H1 (cell line): ENCODE measurements around the gene ACY1. TPM values are rescaled to one million over a fixed set of nuclear protein-coding genes. Genes with fewer than 3 reads are reported as not detected.

Experiments
- CREB1 ChIP-seq: IDR thresholded peaks from 2 replicates; pipeline ENCODE4 v1.6.1; 2012; ENCODE audit warnings: inconsistent platforms
- KDM4A ChIP-seq: IDR thresholded peaks from one replicate; pipeline ENCODE4 v1.7.1; 2012; ENCODE audit warnings: low read depth, mild to moderate bottlenecking, moderate library complexity, low read length, inconsistent platforms; ENCODE audit not compliant: severe bottlenecking
- POU5F1 ChIP-seq: IDR thresholded peaks from 2 replicates; pipeline ENCODE4 v1.6.1; 2011; ENCODE audit warnings: low read depth, mild to moderate bottlenecking, low read length, moderate library complexity
- SRF ChIP-seq: IDR thresholded peaks from 2 replicates; pipeline ENCODE4 v1.6.1; 2011; ENCODE audit warnings: mild to moderate bottlenecking, low read depth, low read length, moderate library complexity
- ZNF274 ChIP-seq: IDR thresholded peaks from 2 replicates; pipeline ENCODE4 v1.7.0; 2012; ENCODE audit warnings: low read length, borderline replicate concordance; ENCODE audit errors: extremely low read depth
- polyA plus RNA-seq, 7 experiments: library from polyadenylated mRNA; depleted of rRNA in 3 of 7; stranded (reverse) in 5 of 7; unstranded in 2 of 7; fragments of >200 nt in 5 of 7; fragments of 200-250 nt in 2 of 7; gene quantifications; 1 replicate in 5 of 7; 2 replicates in 1 of 7; 4 replicates in 1 of 7; pipeline versions ENCODE4 v1.2.1 to v1.2.3, GENCODE V29; 2011 to 2013; ENCODE audit warnings: missing spikeins in 2 of 7, mixed read lengths in 2 of 7
- total RNA-seq: library from RNA; stranded (reverse); fragmentation: NEBNext Ultra II Directional; extraction: Animal tissue kit (Norgen Biotek cat#: 25700); gene quantifications from 2 replicates; pipeline ENCODE4 v1.2.1, GENCODE V29; 2021
- TF ChIP-seq, protein P1 (sequence below): fragments of 300-600 bp; sonication (generic); IDR thresholded peaks from 2 replicates; pipeline ENCODE4 v1.7.1; 2012; ENCODE audit warnings: low read length, moderate library complexity, mild to moderate bottlenecking, inconsistent platforms; ENCODE audit not compliant: insufficient replicate concordance

Gene ACY1
- total and polyA plus RNA-seq, 2 of the 8 experiments (the other 6 are each of a cell fraction or from before 2014, with no cell fraction given): 48.3 to 113 TPM

DNA sequence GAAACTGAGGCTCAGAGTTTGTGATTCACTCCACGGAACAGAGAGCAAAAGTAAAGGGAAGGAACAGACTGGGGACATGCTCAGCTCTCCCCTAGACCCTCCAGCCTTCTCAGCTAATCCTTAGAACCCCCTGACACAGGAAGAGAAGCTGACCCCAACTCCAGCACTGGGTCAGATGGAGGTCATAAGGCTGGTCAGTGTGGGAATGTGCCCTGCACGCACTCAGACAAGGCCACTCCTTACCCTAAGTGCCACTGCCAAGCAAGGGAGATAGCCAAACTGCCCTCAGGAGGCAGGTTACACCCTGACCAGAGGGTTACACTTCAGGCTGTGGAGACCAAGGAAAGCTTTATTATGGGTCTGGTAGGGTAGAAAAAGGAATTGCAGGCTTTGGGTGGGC is 11.2 kb downstream of the ACY1 start (continued):
- TF ChIP-seq, protein P1, sequence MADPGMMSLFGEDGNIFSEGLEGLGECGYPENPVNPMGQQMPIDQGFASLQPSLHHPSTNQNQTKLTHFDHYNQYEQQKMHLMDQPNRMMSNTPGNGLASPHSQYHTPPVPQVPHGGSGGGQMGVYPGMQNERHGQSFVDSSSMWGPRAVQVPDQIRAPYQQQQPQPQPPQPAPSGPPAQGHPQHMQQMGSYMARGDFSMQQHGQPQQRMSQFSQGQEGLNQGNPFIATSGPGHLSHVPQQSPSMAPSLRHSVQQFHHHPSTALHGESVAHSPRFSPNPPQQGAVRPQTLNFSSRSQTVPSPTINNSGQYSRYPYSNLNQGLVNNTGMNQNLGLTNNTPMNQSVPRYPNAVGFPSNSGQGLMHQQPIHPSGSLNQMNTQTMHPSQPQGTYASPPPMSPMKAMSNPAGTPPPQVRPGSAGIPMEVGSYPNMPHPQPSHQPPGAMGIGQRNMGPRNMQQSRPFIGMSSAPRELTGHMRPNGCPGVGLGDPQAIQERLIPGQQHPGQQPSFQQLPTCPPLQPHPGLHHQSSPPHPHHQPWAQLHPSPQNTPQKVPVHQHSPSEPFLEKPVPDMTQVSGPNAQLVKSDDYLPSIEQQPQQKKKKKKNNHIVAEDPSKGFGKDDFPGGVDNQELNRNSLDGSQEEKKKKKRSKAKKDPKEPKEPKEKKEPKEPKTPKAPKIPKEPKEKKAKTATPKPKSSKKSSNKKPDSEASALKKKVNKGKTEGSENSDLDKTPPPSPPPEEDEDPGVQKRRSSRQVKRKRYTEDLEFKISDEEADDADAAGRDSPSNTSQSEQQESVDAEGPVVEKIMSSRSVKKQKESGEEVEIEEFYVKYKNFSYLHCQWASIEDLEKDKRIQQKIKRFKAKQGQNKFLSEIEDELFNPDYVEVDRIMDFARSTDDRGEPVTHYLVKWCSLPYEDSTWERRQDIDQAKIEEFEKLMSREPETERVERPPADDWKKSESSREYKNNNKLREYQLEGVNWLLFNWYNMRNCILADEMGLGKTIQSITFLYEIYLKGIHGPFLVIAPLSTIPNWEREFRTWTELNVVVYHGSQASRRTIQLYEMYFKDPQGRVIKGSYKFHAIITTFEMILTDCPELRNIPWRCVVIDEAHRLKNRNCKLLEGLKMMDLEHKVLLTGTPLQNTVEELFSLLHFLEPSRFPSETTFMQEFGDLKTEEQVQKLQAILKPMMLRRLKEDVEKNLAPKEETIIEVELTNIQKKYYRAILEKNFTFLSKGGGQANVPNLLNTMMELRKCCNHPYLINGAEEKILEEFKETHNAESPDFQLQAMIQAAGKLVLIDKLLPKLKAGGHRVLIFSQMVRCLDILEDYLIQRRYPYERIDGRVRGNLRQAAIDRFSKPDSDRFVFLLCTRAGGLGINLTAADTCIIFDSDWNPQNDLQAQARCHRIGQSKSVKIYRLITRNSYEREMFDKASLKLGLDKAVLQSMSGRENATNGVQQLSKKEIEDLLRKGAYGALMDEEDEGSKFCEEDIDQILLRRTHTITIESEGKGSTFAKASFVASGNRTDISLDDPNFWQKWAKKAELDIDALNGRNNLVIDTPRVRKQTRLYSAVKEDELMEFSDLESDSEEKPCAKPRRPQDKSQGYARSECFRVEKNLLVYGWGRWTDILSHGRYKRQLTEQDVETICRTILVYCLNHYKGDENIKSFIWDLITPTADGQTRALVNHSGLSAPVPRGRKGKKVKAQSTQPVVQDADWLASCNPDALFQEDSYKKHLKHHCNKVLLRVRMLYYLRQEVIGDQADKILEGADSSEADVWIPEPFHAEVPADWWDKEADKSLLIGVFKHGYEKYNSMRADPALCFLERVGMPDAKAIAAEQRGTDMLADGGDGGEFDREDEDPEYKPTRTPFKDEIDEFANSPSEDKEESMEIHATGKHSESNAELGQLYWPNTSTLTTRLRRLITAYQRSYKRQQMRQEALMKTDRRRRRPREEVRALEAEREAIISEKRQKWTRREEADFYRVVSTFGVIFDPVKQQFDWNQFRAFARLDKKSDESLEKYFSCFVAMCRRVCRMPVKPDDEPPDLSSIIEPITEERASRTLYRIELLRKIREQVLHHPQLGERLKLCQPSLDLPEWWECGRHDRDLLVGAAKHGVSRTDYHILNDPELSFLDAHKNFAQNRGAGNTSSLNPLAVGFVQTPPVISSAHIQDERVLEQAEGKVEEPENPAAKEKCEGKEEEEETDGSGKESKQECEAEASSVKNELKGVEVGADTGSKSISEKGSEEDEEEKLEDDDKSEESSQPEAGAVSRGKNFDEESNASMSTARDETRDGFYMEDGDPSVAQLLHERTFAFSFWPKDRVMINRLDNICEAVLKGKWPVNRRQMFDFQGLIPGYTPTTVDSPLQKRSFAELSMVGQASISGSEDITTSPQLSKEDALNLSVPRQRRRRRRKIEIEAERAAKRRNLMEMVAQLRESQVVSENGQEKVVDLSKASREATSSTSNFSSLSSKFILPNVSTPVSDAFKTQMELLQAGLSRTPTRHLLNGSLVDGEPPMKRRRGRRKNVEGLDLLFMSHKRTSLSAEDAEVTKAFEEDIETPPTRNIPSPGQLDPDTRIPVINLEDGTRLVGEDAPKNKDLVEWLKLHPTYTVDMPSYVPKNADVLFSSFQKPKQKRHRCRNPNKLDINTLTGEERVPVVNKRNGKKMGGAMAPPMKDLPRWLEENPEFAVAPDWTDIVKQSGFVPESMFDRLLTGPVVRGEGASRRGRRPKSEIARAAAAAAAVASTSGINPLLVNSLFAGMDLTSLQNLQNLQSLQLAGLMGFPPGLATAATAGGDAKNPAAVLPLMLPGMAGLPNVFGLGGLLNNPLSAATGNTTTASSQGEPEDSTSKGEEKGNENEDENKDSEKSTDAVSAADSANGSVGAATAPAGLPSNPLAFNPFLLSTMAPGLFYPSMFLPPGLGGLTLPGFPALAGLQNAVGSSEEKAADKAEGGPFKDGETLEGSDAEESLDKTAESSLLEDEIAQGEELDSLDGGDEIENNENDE: no peak
- TF ChIP-seq SRF: no peak
- no peak for TF ChIP-seq ZNF274
- no peak for TF ChIP-seq POU5F1
- no peak for TF ChIP-seq KDM4A
- no peak for TF ChIP-seq CREB1
